ENCODE data around the gene SIX5.
A peak's percentile ranks its signal among the peaks of the same experiment; 100 is the strongest.
"Not testable (repeated sequence)": the region's sequence is repeated elsewhere in the genome, so short reads cannot be mapped to it uniquely, and the experiment has no call there.

The SIX5 gene

DNA sequence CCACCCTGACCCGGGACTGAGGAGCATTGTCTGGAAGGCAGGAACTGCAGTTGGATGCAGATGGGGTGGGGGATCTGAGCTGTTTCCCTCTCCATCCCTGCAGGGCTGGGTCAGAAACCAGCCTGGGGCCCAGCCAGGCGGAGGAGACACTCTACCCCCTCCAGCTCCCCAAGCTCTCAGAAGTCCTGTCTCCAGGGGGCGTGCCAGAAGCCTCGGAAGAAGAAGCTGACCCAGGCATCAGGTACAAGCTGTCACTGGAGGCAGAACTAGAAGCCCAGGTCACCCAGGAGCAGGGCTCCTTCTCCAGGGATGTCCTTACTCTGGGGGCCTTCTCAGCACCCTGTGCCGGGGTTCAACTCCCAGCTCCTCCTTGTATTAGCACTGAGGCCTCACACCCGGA lies 15.5 kb downstream of the SIX5 start:
- no peak for DNase-seq (ENCODE audit: low spot score)

- no peak for DNase-seq (ENCODE audit: low spot score)
These were observed 16.4 kb downstream of the SIX5 start for GRCh38 chr19:45752639-45753038.

GRCh38 chr19:45751483-45751882 lies 17.6 kb downstream of the SIX5 start:
- not testable (repeated sequence) for DNase-seq (ENCODE audit: low spot score)

DNA sequence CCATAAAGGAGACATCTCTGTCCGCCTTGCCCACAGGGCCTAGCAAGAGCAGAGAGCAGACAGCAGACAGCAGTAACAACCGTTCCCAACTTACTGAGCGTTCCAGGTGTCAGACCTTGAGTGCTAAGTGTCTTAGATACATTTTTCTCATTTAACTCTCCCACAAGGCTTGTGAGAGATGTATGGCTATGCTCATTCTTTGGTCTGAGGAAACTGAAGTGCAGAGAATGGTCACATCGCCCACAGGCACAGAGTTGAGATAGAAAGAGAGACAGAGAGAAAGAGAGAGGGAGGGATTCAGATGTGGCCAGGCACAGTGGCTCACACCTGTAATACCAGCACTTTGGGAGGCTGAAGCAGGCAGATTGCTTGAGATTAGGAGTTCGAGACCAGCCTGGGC lies 21.5 kb downstream of the SIX5 start:
- no peak for DNase-seq (ENCODE audit: low spot score)

- no peak for DNase-seq (ENCODE audit: low spot score)
These were observed 22.2 kb downstream of the SIX5 start for GRCh38 chr19:45746866-45747265.

- DNase-seq (ENCODE audit: low spot score): no peak
These were observed 23.4 kb downstream of the SIX5 start for GRCh38 chr19:45745606-45746005.

DNA sequence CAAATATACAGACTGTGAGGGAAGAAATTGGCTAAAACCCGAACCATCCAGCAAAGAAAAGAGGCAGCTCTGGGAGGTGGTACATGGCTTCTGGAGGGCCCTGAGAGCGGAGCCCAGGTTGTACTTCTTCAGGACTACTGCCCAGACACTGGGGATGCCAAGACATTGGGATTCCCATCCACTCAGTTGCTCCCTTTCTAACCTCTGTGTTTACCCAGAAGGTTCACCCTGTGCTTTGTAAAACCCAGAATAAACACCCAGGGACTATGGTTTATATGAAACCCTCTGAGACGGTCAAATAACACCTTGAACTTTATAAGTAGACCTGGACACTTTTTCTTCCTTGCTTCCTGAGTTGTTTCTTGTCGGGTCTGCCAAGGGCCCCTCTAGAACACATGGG lies 26.1 kb downstream of the SIX5 start:
- no peak for DNase-seq (ENCODE audit: low spot score)

GRCh38 chr19:45739498-45740439 lies 29.3 kb downstream of the SIX5 start:
- DNase-seq (ENCODE audit: low spot score): no peak

DNA sequence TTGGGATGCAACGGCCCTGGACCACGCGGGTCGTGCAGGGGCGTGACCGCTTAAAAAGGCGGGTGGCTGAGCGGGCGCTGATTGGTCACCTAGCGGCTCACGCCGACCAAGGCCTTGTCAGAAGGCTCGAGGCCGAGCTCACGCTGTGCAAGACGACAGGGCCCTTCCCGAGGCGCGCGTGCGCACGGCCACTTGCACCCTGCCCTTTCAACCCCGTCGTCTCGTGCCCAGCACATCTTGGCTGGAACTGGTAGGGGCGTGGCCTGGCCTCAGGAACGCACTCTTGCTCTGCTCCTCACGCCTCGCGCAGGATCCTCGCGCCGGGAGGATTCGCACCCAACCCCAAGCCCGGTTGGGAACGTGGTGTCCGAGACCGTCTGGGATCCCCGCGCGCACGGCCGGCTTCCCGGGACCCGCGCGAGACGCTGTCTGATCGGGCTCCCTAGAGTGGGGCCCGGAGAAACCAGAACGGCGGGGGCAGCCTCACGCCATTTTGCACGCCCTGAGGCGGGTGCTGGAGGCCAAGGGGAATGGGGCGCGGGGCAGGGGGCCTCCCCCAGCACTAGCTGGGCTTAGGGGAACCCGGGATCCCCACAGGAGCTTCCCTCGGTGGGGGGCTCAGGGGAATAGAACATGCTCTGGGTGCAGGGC lies 35.8 kb downstream of the SIX5 start, which contains the start of gene MEIOSIN:
MEIOSIN (plus strand) TSS at position 280 of the 651 bp plus-strand sequence. CDS start 1,938 bp downstream, outside the sequence.
- DNase-seq (ENCODE audit: low spot score): no peak

GRCh38 chr19:45730368-45731288 lies 38.4 kb downstream of the SIX5 start, which contains the start of gene FBXO46:
Gene FBXO46, minus strand, starts transcription at chr19:45730896. Its CDS starts 17,401 bp downstream, at chr19:45713495.
- peak; percentile 98 for DNase-seq (ENCODE audit: low spot score)

DNA sequence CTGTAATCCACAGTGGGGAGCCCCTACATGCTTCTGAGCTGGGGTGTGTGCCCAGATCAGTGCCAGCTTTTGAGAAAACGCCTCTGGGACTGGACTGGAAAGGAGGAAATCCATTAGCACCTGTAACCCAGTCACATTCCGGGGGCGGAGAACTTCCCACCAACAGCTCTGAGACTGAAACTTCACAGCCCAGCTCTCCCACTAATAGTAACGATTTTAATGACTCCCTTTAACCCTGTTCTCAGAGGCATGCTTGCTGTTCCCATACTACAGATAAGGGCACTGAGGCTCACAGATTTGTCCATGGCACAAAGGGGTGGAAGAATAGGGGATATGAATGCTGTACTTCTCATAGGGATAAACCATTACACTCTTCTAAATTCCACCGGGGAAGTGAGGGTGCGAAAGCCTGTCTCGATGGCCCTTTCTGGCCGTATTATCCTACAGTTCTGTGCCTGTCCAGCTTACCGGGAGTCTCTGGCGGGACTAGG lies 39.2 kb downstream of the SIX5 start:
- no peak for DNase-seq (ENCODE audit: low spot score)

GRCh38 chr19:45728683-45729082 lies 40.4 kb downstream of the SIX5 start:
- DNase-seq (ENCODE audit: low spot score): not testable (repeated sequence)

- not testable (repeated sequence) for DNase-seq (ENCODE audit: low spot score)
These were observed 49.0 kb downstream of the SIX5 start for GRCh38 chr19:45720065-45720464.

DNA sequence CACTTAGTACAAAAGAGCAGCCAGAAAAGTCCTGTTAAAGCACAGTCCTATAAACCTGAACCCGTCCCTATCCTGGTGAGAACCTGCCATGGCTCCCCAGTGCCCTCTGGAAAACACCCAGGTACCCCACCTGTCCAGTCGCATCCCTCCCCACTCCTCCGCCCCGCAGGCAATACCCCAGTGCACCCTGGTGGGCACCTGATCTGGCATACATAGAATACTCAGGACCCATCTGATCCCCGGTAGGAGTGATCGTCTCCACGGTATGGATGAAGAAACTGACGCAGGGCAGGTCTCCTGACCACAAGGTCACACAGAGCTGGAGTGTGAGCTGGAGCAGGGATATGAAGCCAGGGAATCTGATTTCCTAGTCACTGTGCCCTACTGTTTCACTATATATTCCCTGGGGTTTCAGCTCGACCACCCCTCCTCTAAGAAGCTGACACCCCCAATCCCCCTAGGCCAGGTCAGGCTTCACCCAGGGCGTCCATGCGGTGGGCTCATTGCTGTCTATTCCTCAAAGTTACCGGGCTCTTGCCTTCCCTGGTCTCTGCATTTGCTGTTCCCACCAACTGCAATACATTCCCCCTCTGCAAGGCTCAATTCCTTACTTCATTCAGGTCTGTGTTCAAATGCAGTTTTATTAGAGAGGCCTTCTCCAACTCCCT lies 50.9 kb downstream of the SIX5 start:
- no peak for DNase-seq (ENCODE audit: low spot score)

- DNase-seq (ENCODE audit: low spot score): peak; percentile 99
These were observed 51.7 kb downstream of the SIX5 start for GRCh38 chr19:45717131-45717982.

GRCh38 chr19:45716359-45717130 lies 52.5 kb downstream of the SIX5 start:
- no peak for DNase-seq (ENCODE audit: low spot score)

- no peak for DNase-seq (ENCODE audit: low spot score)
These were observed 53.9 kb downstream of the SIX5 start for GRCh38 chr19:45715139-45715538.

Data from COLO829 (cell line).